Measurements from ENCODE around the gene KLF7. TPM values are rescaled to one million over a fixed set of nuclear protein-coding genes. Genes with fewer than 3 reads are reported as not detected.

The KLF7 gene
- total RNA-seq, 4 donors from 2014 or later: 25.8 to 55.3 (median 37.1) TPM

- H3K36me3 ChIP-seq: no peaks in the 10 kb centered on the region
- TF ChIP-seq POLR2A (IDR thresholded peaks at IDR 0.05) (no peak), CTCF (IDR thresholded peaks at IDR 0.05) (no peak), EP300 (IDR thresholded peaks at IDR 0.05) (no peak)
- no peaks in the 10 kb centered on the region for H3K27me3 ChIP-seq
- no peak for DNase-seq (ENCODE audit: low spot score in 2 of 2)
- H3K4me1 ChIP-seq: peaks cover 0 to 90% (median 63%) of the 10 kb centered on the region in 4 donors
- WGBS, 2 donors: 29 to 46% methylated on average over 6 of the region's 6 CpGs
- H3K27ac ChIP-seq: peak overlapping the region; percentile 58 to 92 (median 80)
- no peaks in the 10 kb centered on the region for H3K9me3 ChIP-seq
- no peak overlapping the region for H3K4me3 ChIP-seq
These were observed 32.3 kb downstream of the KLF7 start for GRCh38 chr2:207133458-207133819.

- H3K36me3 ChIP-seq: no peaks in the 10 kb centered on the region
- H3K27ac ChIP-seq: peak overlapping the region in 3 of 4 donors; percentile 5 to 92 (median 92)
- no peaks in the 10 kb centered on the region for H3K27me3 ChIP-seq
- no peak for TF ChIP-seq EP300 (IDR thresholded peaks at IDR 0.05)
- TF ChIP-seq CTCF (IDR thresholded peaks at IDR 0.05): no peak
- no peak for TF ChIP-seq POLR2A (IDR thresholded peaks at IDR 0.05)
- DNase-seq (ENCODE audit: low spot score in 2 of 2): no peak
- peaks cover 0 to 81% (median 54%) of the 10 kb centered on the region in 4 donors for H3K4me1 ChIP-seq
- no peak overlapping the region for H3K4me3 ChIP-seq
- H3K9me3 ChIP-seq: peaks cover 0 to 8% (median 0%) of the 10 kb centered on the region in 4 donors
These were observed 33.7 kb downstream of the KLF7 start for GRCh38 chr2:207132019-207132418.

- peak overlapping the region in 2 of 4 donors; percentile 92 for H3K27ac ChIP-seq
- no peak for DNase-seq (ENCODE audit: low spot score in 2 of 2)
- WGBS, 2 donors: 53 to 57% methylated on average over 2 of the region's 2 CpGs
- peaks cover 0 to 81% (median 50%) of the 10 kb centered on the region in 4 donors for H3K4me1 ChIP-seq
- no peak overlapping the region for H3K4me3 ChIP-seq
- H3K9me3 ChIP-seq: peaks cover 0 to 8% (median 0%) of the 10 kb centered on the region in 4 donors
- TF ChIP-seq POLR2A (IDR thresholded peaks at IDR 0.05): no peak
- TF ChIP-seq CTCF (IDR thresholded peaks at IDR 0.05): no peak
- no peak for TF ChIP-seq EP300 (IDR thresholded peaks at IDR 0.05)
- no peaks in the 10 kb centered on the region for H3K27me3 ChIP-seq
- no peaks in the 10 kb centered on the region for H3K36me3 ChIP-seq
These were observed 34.2 kb downstream of the KLF7 start for GRCh38 chr2:207131594-207131993.

- Histone ChIP-seq H3K36me3 (no peaks in the 10 kb centered on the region), H3K27ac (peak overlapping the region in 2 of 4 donors; percentile 92), H3K9me3 (peaks cover 0 to 8% (median 0%) of the 10 kb centered on the region in 4 donors), H3K4me3 (no peak overlapping the region), H3K4me1 (peaks cover 0 to 81% (median 47%) of the 10 kb centered on the region in 4 donors), H3K27me3 (no peaks in the 10 kb centered on the region)
- 89 to 96% methylated on average over 2 of the region's 2 CpGs for WGBS, 2 donors
- no peak for TF ChIP-seq POLR2A (IDR thresholded peaks at IDR 0.05)
- no peak for TF ChIP-seq CTCF (IDR thresholded peaks at IDR 0.05)
- TF ChIP-seq EP300 (IDR thresholded peaks at IDR 0.05): no peak
- DNase-seq (ENCODE audit: low spot score in 2 of 2): no peak
These were observed 34.7 kb downstream of the KLF7 start for GRCh38 chr2:207130958-207131521.

- Histone ChIP-seq H3K27me3 (no peaks in the 10 kb centered on the region), H3K27ac (peak overlapping the region in 1 of 4 donors; percentile 92), H3K36me3 (no peaks in the 10 kb centered on the region), H3K9me3 (peaks cover 0 to 8% (median 0%) of the 10 kb centered on the region in 4 donors), H3K4me3 (no peak overlapping the region), H3K4me1 (peaks cover 0 to 74% (median 38%) of the 10 kb centered on the region in 4 donors)
- no peak for TF ChIP-seq EP300 (IDR thresholded peaks at IDR 0.05)
- TF ChIP-seq CTCF (IDR thresholded peaks at IDR 0.05): no peak
- no peak for TF ChIP-seq POLR2A (IDR thresholded peaks at IDR 0.05)
- WGBS, 2 donors: 90 to 91% methylated on average over 4 of the region's 4 CpGs
- DNase-seq (ENCODE audit: low spot score in 2 of 2): no peak
These were observed 35.9 kb downstream of the KLF7 start for GRCh38 chr2:207129821-207130220.
